H1 (cell line): ENCODE results near the gene NMB. TPM values are rescaled to one million over a fixed set of nuclear protein-coding genes. Genes with fewer than 3 reads are reported as not detected.

Source experiments
- CTCF ChIA-PET: fragments of 300-600 bp; sonication (Branson Sonifier 250); formaldehyde crosslinking; loops from one replicate; lab custom pipeline; 2021; ENCODE audit not compliant: partially characterized antibody; lab: Charles Lee
- POLR2A ChIA-PET: fragments of 300-600 bp; sonication (Branson Sonifier 250); formaldehyde crosslinking; loops from one replicate; lab custom pipeline; 2021; ENCODE audit warnings: inconsistent platforms; ENCODE audit not compliant: partially characterized antibody; lab: Charles Lee
- DNase-seq, 2 experiments: peaks; one replicate each; pipeline versions ENCODE4 v3.0.0 to v3.0.0-alpha.2; 2010 to 2022; ENCODE audit warnings: low spot score in 2 of 2, low read depth in 1 of 2, mixed read lengths in 1 of 2
- FAIRE-seq: peaks from 2 replicates; lab custom pipeline; 2011; peaks lifted over from hg19 to GRCh38; lab: Jason Lieb, UNC
- H2AFZ ChIP-seq: 2 replicates; pipeline ENCODE4 v1.8.1; 2012; ENCODE audit warnings: low read length, inconsistent platforms
- H2AK5ac ChIP-seq: 2 replicates; pipeline ENCODE4 v1.6.1; 2013; ENCODE audit warnings: low read depth, low read length
- H2BK120ac ChIP-seq: replicated peaks from 2 replicates; pipeline ENCODE3; 2013; ENCODE audit warnings: low read depth, low read length, inconsistent platforms
- H2BK12ac ChIP-seq: 2 replicates; pipeline ENCODE4 v1.6.1; 2013; ENCODE audit warnings: low read depth, low read length
- H2BK15ac ChIP-seq: 2 replicates; pipeline ENCODE4 v1.6.1; 2013; ENCODE audit warnings: low read length
- H2BK20ac ChIP-seq: 2 replicates; pipeline ENCODE4 v1.6.1; 2013; ENCODE audit warnings: low read length
- H2BK5ac ChIP-seq: 2 replicates; pipeline ENCODE4 v1.6.1; 2013; ENCODE audit warnings: low read depth, low read length
- H3K14ac ChIP-seq: 2 replicates; pipeline ENCODE4 v1.6.1; 2013; ENCODE audit warnings: inconsistent platforms; ENCODE audit not compliant: insufficient read length
- H3K18ac ChIP-seq: 2 replicates; pipeline ENCODE4 v1.6.1; 2013; ENCODE audit warnings: low read length; ENCODE audit errors: extremely low read depth
- H3K23ac ChIP-seq: 2 replicates; pipeline ENCODE4 v1.6.1; 2013; ENCODE audit warnings: inconsistent platforms; ENCODE audit not compliant: insufficient read length
- H3K23me2 ChIP-seq: 2 replicates; pipeline ENCODE4 v1.6.1; 2013; ENCODE audit warnings: low read depth, low read length
- H3K27ac ChIP-seq: 2 replicates; pipeline ENCODE4 v1.6.1; 2011; ENCODE audit warnings: low read depth, low read length, inconsistent platforms
- H3K27me3 ChIP-seq, 4 experiments: replicated peaks in 1 of 4; 1 replicate in 1 of 4; 2 replicates in 3 of 4; pipeline versions ENCODE4 v1.6.1 to v1.8.1; 2011 to 2013; ENCODE audit warnings: low read length in 3 of 4, mild to moderate bottlenecking in 3 of 4, inconsistent platforms in 2 of 4, mixed read lengths in 2 of 4, moderate library complexity in 1 of 4; ENCODE audit not compliant: control insufficient read depth in 3 of 4, insufficient read depth in 3 of 4; ENCODE audit errors: extremely low read depth in 1 of 4
- H3K36me3 ChIP-seq, 4 experiments: 2 replicates each; pipeline versions ENCODE4 v1.6.1 to v1.8.1; 2011 to 2013; ENCODE audit warnings: mild to moderate bottlenecking in 4 of 4, low read length in 3 of 4, moderate library complexity in 2 of 4, control low read depth in 1 of 4, inconsistent platforms in 1 of 4; ENCODE audit not compliant: insufficient read depth in 4 of 4, control insufficient read depth in 2 of 4
- H3K4ac ChIP-seq: replicated peaks from 2 replicates; pipeline ENCODE3; 2013; ENCODE audit warnings: low read length, low read depth, mixed read lengths, inconsistent platforms; ENCODE audit not compliant: insufficient read length
- H3K4me1 ChIP-seq, 4 experiments: replicated peaks in 1 of 4; 1 replicate in 1 of 4; 2 replicates in 3 of 4; pipeline versions ENCODE4 v1.6.1 to v1.8.1; 2011 to 2013; ENCODE audit warnings: low read length in 3 of 4, inconsistent platforms in 2 of 4, mixed read lengths in 1 of 4; ENCODE audit not compliant: insufficient read depth in 4 of 4, control insufficient read depth in 3 of 4
- H3K4me2 ChIP-seq, 2 experiments: 2 replicates each; pipeline versions ENCODE4 v1.6.1 to v1.8.1; 2011 to 2013; ENCODE audit warnings: low read depth in 2 of 2, low read length in 2 of 2, control low read depth in 1 of 2, inconsistent platforms in 1 of 2, mild to moderate bottlenecking in 1 of 2; ENCODE audit not compliant: insufficient read depth in 1 of 2
- H3K4me3 ChIP-seq, 4 experiments: fragments of 200-600, 300-600 bp in 1 of 4; sonication (generic), shearing (Covaris generic), sonication (Bioruptor Twin) in 1 of 4; 2 replicates each; pipeline versions ENCODE4 v1.5.1 to v1.8.1; 2011 to 2016; ENCODE audit warnings: low read length in 4 of 4, low read depth in 3 of 4, control low read depth in 2 of 4, inconsistent platforms in 2 of 4, mild to moderate bottlenecking in 2 of 4, mixed read lengths in 1 of 4, moderate library complexity in 1 of 4; ENCODE audit not compliant: insufficient read depth in 2 of 4; ENCODE audit errors: extremely low read depth in 1 of 4
- H3K56ac ChIP-seq: replicated peaks from 2 replicates; pipeline ENCODE3; 2013; ENCODE audit warnings: low read depth, mild to moderate bottlenecking, mixed read lengths, low read length, inconsistent platforms; ENCODE audit not compliant: insufficient read length
- H3K79me1 ChIP-seq: 2 replicates; pipeline ENCODE4 v1.6.1; 2013; ENCODE audit warnings: low read depth, low read length, control low read depth
- H3K79me2 ChIP-seq, 2 experiments: 2 replicates each; pipeline versions ENCODE4 v1.6.1 to v1.8.1; 2012 to 2013; ENCODE audit warnings: low read length in 2 of 2, mild to moderate bottlenecking in 2 of 2, inconsistent platforms in 1 of 2; ENCODE audit not compliant: insufficient read depth in 2 of 2, control insufficient read depth in 1 of 2
- H3K9ac ChIP-seq, 4 experiments: replicated peaks in 1 of 4; 1 replicate in 1 of 4; 2 replicates in 3 of 4; pipeline versions ENCODE4 v1.6.1 to v1.8.1; 2011 to 2013; ENCODE audit warnings: low read depth in 3 of 4, low read length in 3 of 4, control low read depth in 2 of 4, mild to moderate bottlenecking in 2 of 4, moderate library complexity in 2 of 4, inconsistent platforms in 1 of 4; ENCODE audit errors: extremely low read depth in 1 of 4
- H3K9me3 ChIP-seq, 2 experiments: 2 replicates each; pipeline versions ENCODE4 v1.6.1 to v1.8.1; 2012 to 2013; ENCODE audit warnings: mild to moderate bottlenecking in 2 of 2, moderate library complexity in 2 of 2, control low read depth in 1 of 2, inconsistent platforms in 1 of 2, low read depth in 1 of 2, low read length in 1 of 2, mixed read lengths in 1 of 2; ENCODE audit not compliant: insufficient read depth in 2 of 2
- H4K20me1 ChIP-seq, 2 experiments: replicated peaks in 1 of 2; 2 replicates each; pipeline versions ENCODE3 to v1.8.1; 2011 to 2013; ENCODE audit warnings: inconsistent platforms in 2 of 2, low read length in 2 of 2, mild to moderate bottlenecking in 1 of 2; ENCODE audit not compliant: insufficient read depth in 2 of 2, control insufficient read depth in 1 of 2
- H4K5ac ChIP-seq: 2 replicates; pipeline ENCODE4 v1.6.1; 2013; ENCODE audit warnings: low read length, low read depth, mixed read lengths, inconsistent platforms; ENCODE audit not compliant: insufficient read length
- H4K8ac ChIP-seq: 2 replicates; pipeline ENCODE4 v1.8.0; 2013; ENCODE audit warnings: mild to moderate bottlenecking, moderate library complexity, low read length, inconsistent platforms; ENCODE audit not compliant: insufficient read depth; ENCODE audit errors: extremely low read depth
- H4K91ac ChIP-seq: replicated peaks from 2 replicates; pipeline ENCODE3; 2013; ENCODE audit warnings: low read length, mixed read lengths, inconsistent platforms; ENCODE audit not compliant: insufficient read length
- ASH2L ChIP-seq: fragments of 200-600, 300-600 bp; sonication (generic); IDR thresholded peaks from one replicate; pipeline ENCODE4 v1.7.1; 2017; ENCODE audit warnings: low read length
- ATF3 ChIP-seq: IDR thresholded peaks from 2 replicates; pipeline ENCODE4 v1.6.1; 2011; ENCODE audit warnings: low read depth, mild to moderate bottlenecking, low read length; ENCODE audit not compliant: insufficient read depth
- CEBPB ChIP-seq: IDR thresholded peaks from 2 replicates; pipeline ENCODE4 v1.6.1; 2012; ENCODE audit warnings: low read depth, low read length
- CHD2 ChIP-seq: IDR thresholded peaks from 2 replicates; pipeline ENCODE4 v1.6.1; 2012; ENCODE audit warnings: low read length, improper control_type of control experiment
- EGR1 ChIP-seq: IDR thresholded peaks from 2 replicates; pipeline ENCODE4 v1.6.1; 2011; ENCODE audit warnings: low read depth, low read length, borderline replicate concordance
- GTF2F1 ChIP-seq: IDR thresholded peaks from 2 replicates; pipeline ENCODE4 v1.6.1; 2012; ENCODE audit warnings: low read depth, low read length, improper control_type of control experiment, borderline replicate concordance
- JUND ChIP-seq: IDR thresholded peaks from 2 replicates; pipeline ENCODE4 v1.6.1; 2011; ENCODE audit warnings: mild to moderate bottlenecking, improper control_type of control experiment, low read length
- KDM5A ChIP-seq: fragments of 200-600 bp; IDR thresholded peaks from 2 replicates; pipeline ENCODE4 v1.7.1; 2012; ENCODE audit warnings: mild to moderate bottlenecking, low read length, inconsistent platforms, mixed read lengths
- NANOG ChIP-seq: IDR thresholded peaks from 2 replicates; pipeline ENCODE4 v1.6.1; 2011; ENCODE audit warnings: low read length, low read depth, mild to moderate bottlenecking, inconsistent platforms; ENCODE audit not compliant: insufficient read depth, poor library complexity, severe bottlenecking
- RFX5 ChIP-seq: IDR thresholded peaks from 2 replicates; pipeline ENCODE4 v1.6.1; 2011; ENCODE audit warnings: low read depth, low read length, improper control_type of control experiment, borderline replicate concordance
- SP1 ChIP-seq: IDR thresholded peaks from 2 replicates; pipeline ENCODE4 v1.6.1; 2011; ENCODE audit warnings: low read depth, low read length
- SP2 ChIP-seq: IDR thresholded peaks from 2 replicates; pipeline ENCODE4 v1.6.1; 2012; ENCODE audit warnings: mild to moderate bottlenecking, low read length, inconsistent platforms
- TAF1 ChIP-seq: IDR thresholded peaks from 2 replicates; pipeline ENCODE4 v1.6.1; 2011; ENCODE audit warnings: mild to moderate bottlenecking, low read depth, low read length
- YY1 ChIP-seq: IDR thresholded peaks from 2 replicates; pipeline ENCODE4 v1.6.1; 2011; ENCODE audit warnings: low read depth, mild to moderate bottlenecking, low read length
- ZNF274 ChIP-seq: IDR thresholded peaks from 2 replicates; pipeline ENCODE4 v1.7.0; 2012; ENCODE audit warnings: low read length, borderline replicate concordance; ENCODE audit errors: extremely low read depth
- WGBS, 2 experiments: shearing (Covaris generic) in 1 of 2; methylation state at CpG; one replicate each; pipeline versions ENCODE4 v1.1.6 to v1.1.7; 2013 to 2015; ENCODE audit warnings: low lambda C conversion rate in 2 of 2, mixed read lengths in 2 of 2, inconsistent platforms in 1 of 2, low coverage in 1 of 2, missing lambda C conversion rate in 1 of 2; ENCODE audit not compliant: insufficient replicate concordance in 2 of 2, insufficient coverage in 1 of 2, insufficient read length in 1 of 2; ENCODE audit errors: extremely low coverage in 1 of 2, missing lambda C conversion rate in 1 of 2; 5-methylcytosine and 5-hydroxymethylcytosine counted together
- polyA plus RNA-seq, 7 experiments: library from polyadenylated mRNA; depleted of rRNA in 3 of 7; stranded (reverse) in 5 of 7; unstranded in 2 of 7; fragments of >200 nt in 5 of 7; fragments of 200-250 nt in 2 of 7; gene quantifications; 1 replicate in 5 of 7; 2 replicates in 1 of 7; 4 replicates in 1 of 7; pipeline versions ENCODE4 v1.2.1 to v1.2.3, GENCODE V29; 2011 to 2013; ENCODE audit warnings: missing spikeins in 2 of 7, mixed read lengths in 2 of 7
- total RNA-seq: library from RNA; stranded (reverse); fragmentation: NEBNext Ultra II Directional; extraction: Animal tissue kit (Norgen Biotek cat#: 25700); gene quantifications from 2 replicates; pipeline ENCODE4 v1.2.1, GENCODE V29; 2021

NMB gene
- total and polyA plus RNA-seq, 2 of the 8 experiments (the other 6 are each of a cell fraction or from before 2014, with no cell fraction given): 9.3 to 13.6 TPM

GRCh38 chr15:84611631-84612030, 46.4 kb downstream of the NMB start:
- H2BK120ac ChIP-seq: no peak overlapping the region
- H4K5ac ChIP-seq: no peak overlapping the region
- peaks cover 22 to 94% of the 10 kb centered on the region in 2 experiments for H3K79me2 ChIP-seq
- H3K36me3 ChIP-seq: peaks cover 0 to 12% (median 3%) of the 10 kb centered on the region in 4 experiments; a peak in 4 of 8 replicates
- ChIA-PET POLR2A (interaction anchor here (1.0 to 12.3 kb wide), 4 partner anchors 7 to 37 kb away, joined by 4 to 176 read pairs (median 35); partner anchors contain the start of gene ZSCAN2), CTCF (interaction anchor here (0.6 to 2.0 kb wide), 4 partner anchors 24 to 48 kb away, joined by 3 to 5 read pairs (median 4); partner anchors contain the start of gene WDR73)
- no peak overlapping the region for H3K23ac ChIP-seq
- no peak overlapping the region for H3K4ac ChIP-seq
- 91% methylated on average over 7 of the region's 7 CpGs; no CpG with 5 or more reads in 1 of the 2 experiments for WGBS, 2 experiments
- no peak overlapping the region for H3K9ac ChIP-seq
- H3K4me1 ChIP-seq: peaks cover 2 to 11% (median 6%) of the 10 kb centered on the region in 4 experiments; a peak in 6 of 7 replicates
- H3K9me3 ChIP-seq: no peaks in the 10 kb centered on the region
- H3K79me1 ChIP-seq: peaks cover 9% of the 10 kb centered on the region; the same call in 1 of the 2 replicates
- no peaks in the 10 kb centered on the region; the same call in 1 of the 2 replicates for H3K23me2 ChIP-seq
- H3K27me3 ChIP-seq: no peaks in the 10 kb centered on the region
- H3K14ac ChIP-seq: no peak overlapping the region
- DNase-seq (no peak), FAIRE-seq (no peak)
- H3K27ac ChIP-seq: no peak overlapping the region
- H2AK5ac ChIP-seq: no peak overlapping the region
- no peak overlapping the region for H2BK5ac ChIP-seq
- no peak overlapping the region for H2BK15ac ChIP-seq
- H2BK12ac ChIP-seq: no peak overlapping the region
- H4K20me1 ChIP-seq: peaks cover 16 to 25% of the 10 kb centered on the region in 2 experiments
- H3K4me3 ChIP-seq: no peak overlapping the region
- H3K18ac ChIP-seq: no peak overlapping the region
- no peak overlapping the region for H4K91ac ChIP-seq
- no peak overlapping the region for H2AFZ ChIP-seq
- H4K8ac ChIP-seq: no peak overlapping the region
- H2BK20ac ChIP-seq: no peak overlapping the region
- H3K56ac ChIP-seq: no peak overlapping the region
- H3K4me2 ChIP-seq: no peak overlapping the region
- TF ChIP-seq EGR1 (no peak), YY1 (no peak), ASH2L (no peak), NANOG (no peak), RFX5 (no peak), TAF1 (no peak), ATF3 (no peak), KDM5A (no peak), CHD2 (no peak), ZNF274 (no peak), JUND (no peak), GTF2F1 (no peak), SP2 (no peak), CEBPB (no peak), SP1 (no peak)
